Epithelial cell of proximal tubule (primary cell): ENCODE measurements around the gene ID1. TPM values are rescaled to one million over a fixed set of nuclear protein-coding genes. Genes with fewer than 3 reads are reported as not detected.

Experiments
- DNase-seq: peaks from one replicate; pipeline ENCODE4 v3.0.0-alpha.2; 2011; ENCODE audit warnings: low read depth
- H3K4me3 ChIP-seq: 2 replicates; pipeline ENCODE4 v1.5.1; 2011; ENCODE audit warnings: low read depth, mild to moderate bottlenecking, low read length
- CTCF ChIP-seq: conservative IDR thresholded peaks from 2 replicates; pipeline ENCODE4 v1.5.1; 2012; ENCODE audit warnings: low read depth, mild to moderate bottlenecking, low read length
- total RNA-seq: library from RNA; depleted of rRNA; stranded (reverse); fragments of >200 nt; gene quantifications from 2 replicates; pipeline ENCODE4 v1.2.3, GENCODE V29; 2015

Gene ID1
- total RNA-seq, result 237 and 302 TPM in 2 replicates

- no peak for TF ChIP-seq CTCF
- no peak for DNase-seq
- H3K4me3 ChIP-seq, result peak within 1 kb of the TSS; percentile 95
Measured at GRCh38 chr20:31605031-31605901, at the start of gene ID1. ID1 (plus strand) TSS chr20:31605289; CDS start chr20:31605388, 99 bp downstream.

DNA sequence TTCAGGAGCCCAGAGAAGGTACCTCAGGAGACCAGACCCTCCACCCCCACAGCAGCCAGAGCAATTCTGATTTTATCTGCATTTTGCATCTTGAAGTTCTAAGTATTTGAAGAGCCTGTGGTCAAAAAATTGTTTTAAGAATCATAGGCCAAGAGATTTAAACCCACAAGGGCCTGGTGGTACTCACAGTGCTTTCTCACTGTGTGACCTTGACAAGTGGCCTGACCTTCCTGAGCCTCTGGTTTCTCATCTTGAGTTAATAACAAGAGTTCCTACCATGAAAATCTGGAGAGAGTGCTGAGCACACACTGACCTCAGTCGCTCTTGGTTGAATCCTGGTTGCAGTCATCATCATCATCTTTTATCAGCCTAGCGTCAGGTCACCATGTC lies 45.4 kb upstream of the ID1 start:
- no peak for DNase-seq
- H3K4me3 ChIP-seq, result no peak overlapping the region
- no peak for TF ChIP-seq CTCF

DNA sequence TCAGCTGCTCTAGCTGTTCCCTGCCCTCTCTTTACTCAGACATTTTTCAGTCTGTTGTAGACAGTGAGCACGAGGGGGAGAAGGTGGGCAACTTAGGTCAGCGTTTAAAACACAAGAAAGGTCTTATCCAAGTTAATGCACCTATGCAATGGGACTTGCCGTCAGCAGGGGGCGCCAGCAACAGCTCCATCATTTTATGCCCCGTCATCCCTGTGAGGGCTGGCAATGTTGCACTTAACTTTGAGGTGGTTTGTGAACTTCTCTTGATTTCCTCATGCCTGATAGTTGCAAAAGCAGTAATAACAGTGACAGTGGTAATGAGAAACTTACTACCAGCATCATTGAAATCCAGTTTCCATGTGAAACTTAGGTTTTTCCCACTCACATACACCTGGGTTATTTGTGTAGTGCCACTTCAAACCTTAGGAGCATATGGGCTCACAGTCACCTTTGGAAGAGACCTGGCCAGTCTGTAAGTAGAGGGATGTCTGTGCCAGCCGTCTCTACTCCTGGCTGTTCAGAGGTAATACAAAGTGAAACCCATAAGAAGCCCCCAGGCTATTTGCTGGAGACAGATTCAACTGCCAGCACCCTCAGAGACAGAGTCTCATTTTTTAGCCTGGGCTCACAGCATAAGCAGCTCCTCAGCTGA lies 44.9 kb upstream of the ID1 start:
- peak; percentile 95 for TF ChIP-seq CTCF
- no peak for DNase-seq
- H3K4me3 ChIP-seq, result no peak overlapping the region

DNA sequence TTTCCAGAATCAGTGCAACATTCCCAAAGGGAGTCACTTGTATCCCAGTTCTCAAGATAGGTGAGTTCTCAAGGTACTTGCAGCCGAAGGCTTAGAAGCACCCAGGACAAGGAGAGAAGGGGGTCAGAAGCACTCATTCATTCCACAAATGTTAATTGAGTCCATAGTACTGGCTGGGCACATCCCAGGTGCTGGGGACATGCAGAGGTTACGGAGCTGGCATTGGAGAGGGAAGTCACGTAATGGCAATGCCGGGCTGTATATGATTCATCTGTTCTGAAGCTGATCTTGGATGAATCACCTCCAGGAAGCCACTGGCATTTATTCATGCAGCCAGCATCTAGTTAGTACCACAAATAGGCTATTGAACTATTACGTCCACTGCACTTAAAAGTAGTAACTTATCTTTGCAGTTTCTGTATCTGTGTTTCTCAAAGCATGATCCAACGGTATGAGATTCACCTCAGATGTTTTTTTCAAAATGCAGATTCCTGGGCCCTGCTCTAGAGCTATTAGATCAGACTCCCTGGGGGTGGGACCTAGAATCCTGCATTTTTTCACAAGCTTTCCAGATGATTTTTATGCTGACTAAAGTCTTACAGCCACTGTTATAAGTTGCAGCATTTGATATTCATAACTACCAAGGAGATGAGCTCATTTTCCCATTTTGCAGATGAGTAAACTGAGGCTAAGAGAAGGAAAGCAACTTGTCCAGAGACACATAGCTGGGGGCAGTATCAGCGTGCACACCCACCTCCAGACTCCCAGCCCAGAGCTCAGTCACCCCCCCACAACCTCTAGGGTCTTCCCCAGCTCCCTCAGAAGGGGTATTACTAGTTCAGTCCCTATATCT lies 44.1 kb upstream of the ID1 start:
- TF ChIP-seq CTCF, result no peak
- H3K4me3 ChIP-seq, result no peak overlapping the region

GRCh38 chr20:31562241-31562640 lies 42.8 kb upstream of the ID1 start:
- DNase-seq, result no peak
- TF ChIP-seq CTCF, result no peak
- H3K4me3 ChIP-seq, result no peak overlapping the region

More for the DNA sequence above, 44.1 kb upstream of the ID1 start:
- DNase-seq, result peak; percentile 90

GRCh38 chr20:31564284-31564683 lies 40.8 kb upstream of the ID1 start:
- no peak for TF ChIP-seq CTCF
- DNase-seq, result no peak
- no peak overlapping the region for H3K4me3 ChIP-seq
